ENCODE data around the gene RPL36A.
A peak's percentile ranks its signal among the peaks of the same experiment; 100 is the strongest.

The RPL36A gene

GRCh38 chrX:101390664-101391525, at the start of gene RPL36A:
TSS of gene RPL36A (plus strand) at chrX:101391011. CDS start at chrX:101391044, 33 bp downstream.
- peak; percentile 90 for DNase-seq (ENCODE audit: low spot score)

GRCh38 chrX:101347859-101348451, 42.9 kb upstream of the RPL36A start:
- DNase-seq (ENCODE audit: low spot score): no peak

- peak; percentile 70 for DNase-seq (ENCODE audit: low spot score)
These were observed 42.2 kb upstream of the RPL36A start, which contains the start of gene TIMM8A for GRCh38 chrX:101348452-101349192. TSS of gene TIMM8A (minus strand) at chrX:101348742. CDS start at chrX:101348664, 78 bp downstream.

- DNase-seq (ENCODE audit: low spot score): no peak
These were observed 41.6 kb upstream of the RPL36A start for GRCh38 chrX:101349193-101349562.

GRCh38 chrX:101357166-101357795, 33.5 kb upstream of the RPL36A start:
- DNase-seq (ENCODE audit: low spot score): no peak

GRCh38 chrX:101359966-101360365, 30.8 kb upstream of the RPL36A start:
- no peak for DNase-seq (ENCODE audit: low spot score)

GRCh38 chrX:101360390-101360789, 30.4 kb upstream of the RPL36A start:
- no peak for DNase-seq (ENCODE audit: low spot score)

GRCh38 chrX:101362116-101362515, 28.7 kb upstream of the RPL36A start:
- no peak for DNase-seq (ENCODE audit: low spot score)

GRCh38 chrX:101362757-101363156, 28.1 kb upstream of the RPL36A start:
- DNase-seq (ENCODE audit: low spot score): no peak

- DNase-seq (ENCODE audit: low spot score): no peak
These were observed 25.5 kb upstream of the RPL36A start for GRCh38 chrX:101365301-101365795.

GRCh38 chrX:101368800-101369199, 22.0 kb upstream of the RPL36A start:
- no peak for DNase-seq (ENCODE audit: low spot score)

- DNase-seq (ENCODE audit: low spot score): no peak
These were observed 21.1 kb upstream of the RPL36A start for GRCh38 chrX:101369687-101370086.

GRCh38 chrX:101370888-101371504, 19.8 kb upstream of the RPL36A start:
- DNase-seq (ENCODE audit: low spot score): no peak

- DNase-seq (ENCODE audit: low spot score): no peak
These were observed 13.3 kb upstream of the RPL36A start for GRCh38 chrX:101377547-101377946.

- no peak for DNase-seq (ENCODE audit: low spot score)
These were observed 7.1 kb upstream of the RPL36A start for GRCh38 chrX:101383679-101384205.

GRCh38 chrX:101385026-101385684, 5.7 kb upstream of the RPL36A start:
- DNase-seq (ENCODE audit: low spot score): no peak

GRCh38 chrX:101385795-101386541, 4.8 kb upstream of the RPL36A start, which contains the start of gene BTK:
TSS of gene BTK (minus strand) at chrX:101386191. CDS start at chrX:101375284, 10,907 bp downstream.
- no peak for DNase-seq (ENCODE audit: low spot score)

GRCh38 chrX:101386542-101386885, 4.3 kb upstream of the RPL36A start:
- no peak for DNase-seq (ENCODE audit: low spot score)

GRCh38 chrX:101388604-101389003, 2.2 kb upstream of the RPL36A start:
- DNase-seq (ENCODE audit: low spot score): no peak

- DNase-seq (ENCODE audit: low spot score): no peak
These were observed 1.0 kb downstream of the RPL36A start for GRCh38 chrX:101391831-101392230.
